Smooth muscle cell of bladder (primary cell): Measurements from ENCODE around the gene OR6C6. TPM values are rescaled to one million over a fixed set of nuclear protein-coding genes. Genes with fewer than 3 reads are reported as not detected.

Experiments
- total RNA-seq: library from RNA; depleted of rRNA; stranded (reverse); fragments of >200 nt; gene quantifications from 2 replicates; pipeline ENCODE4 v1.2.3, GENCODE V29; 2014

Gene OR6C6
- not detected in 2 replicates for total RNA-seq

DNA sequence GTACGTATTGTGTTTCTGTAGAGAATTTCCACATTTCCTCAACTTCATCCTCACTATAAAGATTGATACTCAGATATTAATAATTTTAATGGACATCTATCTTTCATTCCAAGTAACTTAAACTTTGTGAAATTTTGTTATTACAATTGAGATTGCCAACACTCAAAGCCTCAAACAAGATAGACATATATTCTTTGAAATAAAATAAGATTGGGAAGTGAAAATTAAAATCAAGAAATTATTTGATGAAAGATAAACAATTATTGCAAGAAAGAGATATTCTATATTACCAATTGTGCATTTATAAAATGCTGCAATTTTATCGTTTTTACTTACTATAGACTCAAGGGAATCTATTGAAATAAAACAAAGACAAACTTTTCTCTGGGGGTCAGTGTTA lies at the start of gene OR6C6:
Gene OR6C6 (minus strand): TSS at position 101 of the 400 bp plus-strand sequence. CDS start 1,337 bp downstream, outside the sequence.

DNA sequence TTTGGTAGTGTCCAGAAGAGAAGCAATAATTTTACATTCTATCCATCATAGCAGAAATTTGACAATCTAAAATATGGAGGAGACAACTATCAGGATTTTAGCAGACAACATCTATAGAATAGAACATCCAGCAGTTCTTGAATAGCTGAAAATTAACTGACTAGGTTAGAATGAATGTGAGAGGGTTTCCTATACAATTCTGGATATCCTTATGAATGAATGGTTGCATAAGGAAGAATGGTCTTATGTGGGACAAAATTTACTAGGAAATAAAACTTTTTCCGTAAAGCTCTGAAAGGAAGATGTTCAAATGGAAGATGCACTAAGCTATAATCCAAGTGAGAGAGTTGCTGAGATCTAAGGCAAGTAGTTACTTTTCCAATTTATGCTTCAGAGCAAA lies 34.1 kb upstream of the OR6C6 start, which contains the start of gene OR6C3:
Gene OR6C3 (plus strand): TSS at position 301 of the 400 bp plus-strand sequence. CDS start 955 bp downstream, outside the sequence.

DNA sequence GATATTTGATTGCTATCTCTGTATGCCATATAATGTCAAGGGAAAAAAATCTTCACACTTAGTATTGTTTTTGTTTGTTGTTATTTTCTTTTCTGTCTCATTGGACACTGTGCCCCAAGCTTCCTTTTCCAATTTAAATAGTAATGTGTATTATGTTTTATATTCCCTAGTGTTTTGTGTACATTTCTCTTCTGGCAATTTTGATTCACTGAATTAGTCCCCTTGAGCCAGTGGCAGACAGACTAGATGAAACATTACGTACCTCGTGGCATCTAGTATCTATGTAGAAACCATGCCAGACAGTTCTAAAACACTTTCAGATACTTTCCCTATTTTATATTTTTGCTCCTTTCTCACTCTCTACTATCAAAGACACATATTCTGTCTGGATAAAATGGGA lies 17.7 kb upstream of the OR6C6 start, which contains the start of gene OR6C1:
Gene OR6C1 (plus strand): TSS at position 301 of the 400 bp plus-strand sequence. CDS start 6,257 bp downstream, outside the sequence.

DNA sequence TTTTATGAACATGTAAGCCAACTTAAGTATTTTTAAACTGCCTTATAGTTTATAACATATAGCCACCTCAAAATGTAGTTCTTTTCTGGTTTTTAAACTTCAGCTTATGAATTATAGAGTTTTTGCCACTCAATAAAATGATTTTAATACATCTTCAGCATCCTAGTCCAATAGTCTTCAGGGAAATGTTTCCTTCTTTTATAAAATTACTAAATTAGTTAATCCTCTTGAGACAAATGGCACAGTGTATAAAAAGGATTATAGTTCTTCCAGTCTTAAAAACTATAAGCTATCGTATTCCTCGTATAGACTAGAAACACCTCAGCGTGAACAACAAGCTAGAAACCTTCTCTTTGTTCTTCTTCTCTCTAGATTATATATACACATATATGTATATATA lies 52.1 kb downstream of the OR6C6 start, which contains the start of gene OR6C74:
Gene OR6C74 (plus strand): TSS at position 301 of the 400 bp plus-strand sequence. CDS start 2,679 bp downstream, outside the sequence.

Other genes with a start within 250 kb of the OR6C6 start
- gene OR9K2, start 170.2 kb downstream of the OR6C6 start, total RNA-seq = not detected in 2 replicates
- not detected in 2 replicates for gene OR10A7, start 75.5 kb downstream of the OR6C6 start, total RNA-seq
- not detected in 2 replicates for gene OR6C74, start 52.0 kb downstream of the OR6C6 start, total RNA-seq
- gene OR6C1, start 17.8 kb upstream of the OR6C6 start, total RNA-seq = not detected in 2 replicates
- gene OR6C3, start 34.2 kb upstream of the OR6C6 start, total RNA-seq = not detected in 2 replicates
- gene OR6C75, start 66.4 kb upstream of the OR6C6 start, total RNA-seq = not detected in 2 replicates
- gene OR6C65, start 104.0 kb upstream of the OR6C6 start, total RNA-seq = not detected in 2 replicates
- not detected in 2 replicates for gene OR6C76, start 129.7 kb upstream of the OR6C6 start, total RNA-seq
- gene OR6C2, start 147.5 kb upstream of the OR6C6 start, total RNA-seq = not detected in 2 replicates
- not detected in 2 replicates for gene OR6C70, start 173.6 kb upstream of the OR6C6 start, total RNA-seq
- not detected in 2 replicates for gene OR6C68, start 195.8 kb upstream of the OR6C6 start, total RNA-seq